ENCODE data around the gene GARIN5A.

GARIN5A gene

DNA sequence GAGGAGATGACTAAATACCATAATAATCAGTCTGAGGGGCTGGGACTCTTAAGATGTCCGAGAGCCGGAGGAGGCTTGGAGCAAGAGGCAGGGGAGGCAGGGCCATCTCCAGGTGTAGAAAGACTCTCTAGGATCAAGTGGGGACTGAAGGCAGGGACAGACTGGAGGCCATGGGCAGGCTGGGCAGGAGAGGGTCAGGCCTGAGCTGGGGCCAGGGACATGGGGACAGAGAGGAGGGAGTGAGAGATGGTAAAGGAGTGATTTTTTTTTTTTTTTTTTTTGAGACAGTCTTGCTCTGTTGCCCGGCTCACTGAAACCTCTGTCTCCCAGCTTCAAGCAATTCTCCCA lies 32.2 kb upstream of the GARIN5A start:
- no peak for DNase-seq (ENCODE audit: low read depth in 2 of 2, low spot score in 1 of 2)

- DNase-seq (ENCODE audit: low read depth in 2 of 2, low spot score in 1 of 2), result no peak
Measured at GRCh38 chr19:50507376-50507775, 30.7 kb upstream of the GARIN5A start.

GRCh38 chr19:50506700-50507099 lies 30.1 kb upstream of the GARIN5A start:
- no peak for DNase-seq (ENCODE audit: low read depth in 2 of 2, low spot score in 1 of 2)

DNA sequence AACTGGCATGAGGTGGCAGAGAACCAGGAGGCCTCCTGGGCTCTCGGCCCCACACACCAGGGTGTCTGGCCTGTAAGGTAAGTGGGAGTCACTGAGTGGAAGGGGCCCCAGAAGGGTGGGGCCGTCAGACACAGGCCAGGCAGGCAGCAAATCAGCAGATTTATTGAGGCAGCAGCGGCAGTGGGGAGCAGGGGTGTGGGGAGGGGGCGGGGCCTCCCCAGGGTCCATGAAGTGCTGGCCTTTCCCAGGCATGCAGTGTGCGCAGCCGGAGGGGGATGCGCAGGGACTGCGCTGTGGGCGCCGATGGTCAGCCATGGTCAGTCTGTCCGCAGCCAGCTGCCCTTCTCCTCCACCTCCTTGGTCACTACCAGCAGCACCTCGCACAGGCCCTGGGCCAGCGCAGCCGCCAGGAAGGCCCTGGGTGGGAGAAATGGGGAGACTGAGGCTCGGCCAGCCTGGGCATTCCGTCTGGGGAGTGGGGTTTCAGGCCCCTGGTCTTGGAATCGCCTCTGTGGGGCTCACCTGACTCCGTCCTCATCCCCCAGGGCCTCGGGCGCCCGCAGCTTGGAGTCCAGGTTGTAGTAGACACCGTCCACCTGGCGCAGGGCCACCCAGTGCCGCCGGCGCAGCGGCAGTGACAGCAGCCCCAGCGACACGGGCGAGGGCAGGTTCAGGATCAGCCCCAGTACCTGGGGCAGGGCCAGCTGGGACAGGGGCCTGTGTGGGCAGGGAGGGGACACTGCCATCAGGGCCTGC lies 29.4 kb upstream of the GARIN5A start:
- no peak for DNase-seq (ENCODE audit: low read depth in 2 of 2, low spot score in 1 of 2)

GRCh38 chr19:50501568-50502475 lies 25.2 kb upstream of the GARIN5A start:
- DNase-seq (ENCODE audit: low read depth in 2 of 2, low spot score in 1 of 2), result no peak

GRCh38 chr19:50501186-50501567 lies 24.5 kb upstream of the GARIN5A start:
- no peak for DNase-seq (ENCODE audit: low read depth in 2 of 2, low spot score in 1 of 2)

- no peak for DNase-seq (ENCODE audit: low read depth in 2 of 2, low spot score in 1 of 2)
Measured at GRCh38 chr19:50500753-50501151, 24.1 kb upstream of the GARIN5A start.

DNA sequence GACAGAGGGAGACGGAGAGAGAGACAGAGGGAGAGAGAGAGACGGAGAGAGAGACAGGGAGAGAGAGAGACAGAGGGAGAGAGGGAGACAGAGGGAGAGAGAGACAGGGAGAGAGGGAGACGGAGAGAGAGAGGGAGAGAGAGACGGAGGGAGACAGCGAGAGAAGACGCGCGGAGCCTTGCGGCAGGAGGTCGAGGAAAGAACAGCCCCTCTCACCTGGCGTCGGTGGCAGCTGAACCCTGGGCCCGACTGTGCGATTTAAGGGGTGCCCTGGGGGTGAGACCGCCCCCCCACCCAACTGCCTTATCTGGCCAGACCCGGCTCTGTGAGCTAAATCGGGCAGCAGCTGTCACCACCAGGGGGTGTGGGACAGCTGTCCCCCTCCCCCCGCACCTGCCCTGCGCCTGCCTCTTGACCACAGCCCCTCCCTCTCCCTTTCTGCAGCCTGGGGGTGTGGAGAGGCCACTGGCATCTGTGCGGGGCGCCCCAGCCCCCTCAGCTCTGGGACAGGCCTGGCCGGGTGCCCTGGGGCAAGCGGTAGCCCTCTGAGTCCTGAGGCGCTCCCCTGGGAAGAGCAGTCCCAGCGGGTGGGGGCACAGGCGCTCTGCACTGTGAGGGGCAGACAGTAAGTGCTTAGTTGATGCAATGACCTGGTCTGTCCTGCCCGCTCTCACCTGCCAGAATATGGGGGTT lies 23.6 kb upstream of the GARIN5A start:
- DNase-seq (ENCODE audit: low read depth in 2 of 2, low spot score in 1 of 2), result no peak

DNA sequence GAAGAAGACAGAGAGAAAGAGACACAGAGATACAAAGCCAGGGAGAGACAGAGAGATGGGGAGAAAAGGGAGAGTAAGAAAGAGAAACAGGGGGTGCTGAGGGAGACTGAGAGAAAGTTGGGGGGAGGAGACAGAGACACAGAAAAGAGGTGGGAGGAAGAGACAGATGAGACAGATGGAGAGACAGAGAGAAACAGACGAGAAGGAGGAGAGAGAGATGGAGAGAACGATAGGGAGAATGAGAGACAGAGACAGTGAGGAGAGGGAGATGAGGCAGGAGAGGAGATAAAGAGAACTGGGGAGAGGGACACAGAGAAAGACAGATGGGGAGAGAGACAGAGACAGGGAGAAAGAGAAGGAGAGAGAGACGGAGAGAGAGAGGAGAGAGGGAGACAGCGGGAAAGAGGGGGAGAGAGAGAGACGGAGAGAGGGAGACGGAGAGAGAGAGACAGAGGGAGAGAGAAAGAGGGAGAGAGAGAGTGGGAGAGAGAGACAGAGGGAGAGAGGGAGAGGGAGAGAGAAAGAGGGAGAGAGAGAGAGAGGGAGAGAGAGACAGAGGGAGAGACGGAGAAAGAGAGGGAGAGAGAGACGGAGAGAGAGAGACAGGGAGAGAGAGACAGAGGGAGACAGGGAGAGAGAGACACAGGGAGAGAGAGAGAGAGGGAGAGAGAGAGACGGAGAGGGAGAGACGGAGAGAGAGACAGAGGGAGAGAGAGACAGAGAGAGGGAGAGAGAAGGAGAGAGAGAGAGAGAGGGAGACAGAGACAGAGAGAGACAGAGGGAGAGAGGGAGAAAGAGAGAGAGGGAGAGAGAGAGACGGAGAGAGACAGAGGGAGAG lies 21.8 kb upstream of the GARIN5A start:
- DNase-seq (ENCODE audit: low read depth in 2 of 2, low spot score in 1 of 2), result no peak

DNA sequence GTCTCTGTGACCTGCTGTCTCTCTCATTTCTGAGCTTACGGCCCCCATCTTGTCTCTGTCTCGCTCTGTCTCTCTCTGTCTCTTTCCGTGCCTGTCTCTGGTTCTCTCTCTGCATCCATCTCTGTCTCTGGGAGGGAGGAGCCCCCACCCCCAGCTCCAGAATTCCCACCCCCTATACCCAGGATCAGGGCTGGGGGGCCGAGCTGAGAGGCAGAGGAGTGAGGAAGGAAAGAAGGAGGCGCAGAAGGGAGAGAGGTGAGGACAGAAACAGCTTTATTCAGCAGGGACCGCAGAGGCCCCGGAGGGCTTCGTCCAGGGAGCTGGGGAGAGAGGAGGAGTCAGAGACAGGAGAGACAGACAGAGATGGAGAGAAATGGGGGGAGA lies 20.4 kb upstream of the GARIN5A start:
- DNase-seq (ENCODE audit: low read depth in 2 of 2, low spot score in 1 of 2), result no peak

DNA sequence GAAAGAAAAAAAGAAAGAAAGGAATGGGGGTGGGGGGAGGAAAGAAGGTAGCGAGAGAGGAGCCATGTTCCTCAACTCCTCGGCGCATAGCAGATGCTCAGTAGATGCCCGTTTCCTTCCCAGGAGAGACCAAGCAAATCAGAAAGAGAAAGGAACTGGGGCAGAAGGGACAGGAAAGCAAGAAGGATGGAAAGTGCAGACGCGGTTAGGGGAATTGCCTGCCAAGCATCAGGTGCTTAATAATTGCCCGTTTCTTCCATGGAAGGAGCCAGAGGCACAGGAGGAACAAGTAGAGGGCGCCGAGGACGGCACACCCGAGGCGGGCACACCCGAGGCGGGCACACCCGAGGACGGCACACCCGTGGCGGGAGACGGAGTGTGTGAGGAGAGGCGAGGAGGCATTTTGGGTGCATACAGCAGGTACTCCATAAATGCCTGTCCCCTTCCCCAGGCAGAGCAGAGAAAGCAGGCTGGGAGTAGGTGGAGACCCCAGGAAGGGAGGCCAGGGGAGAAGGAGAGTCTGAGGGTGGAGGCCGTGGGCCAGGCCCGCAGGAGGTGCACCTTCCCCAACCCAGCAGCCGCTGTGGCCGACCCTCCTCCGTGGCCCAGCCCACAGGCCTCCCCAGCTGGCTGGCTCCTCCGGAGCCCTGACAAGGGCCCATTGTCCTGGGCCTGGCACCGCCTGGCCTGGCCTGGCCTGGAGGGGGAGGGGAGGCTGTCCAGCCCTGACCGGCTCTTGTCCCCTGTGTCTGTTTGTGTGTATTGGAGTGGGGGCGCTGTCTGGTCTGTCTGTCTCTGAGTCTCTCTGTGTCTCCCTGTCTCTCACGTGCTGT lies 19.8 kb upstream of the GARIN5A start:
- DNase-seq (ENCODE audit: low read depth in 2 of 2, low spot score in 1 of 2), result no peak

GRCh38 chr19:50495020-50495531 lies 18.4 kb upstream of the GARIN5A start:
- no peak for DNase-seq (ENCODE audit: low read depth in 2 of 2, low spot score in 1 of 2)

- DNase-seq (ENCODE audit: low read depth in 2 of 2, low spot score in 1 of 2), result no peak
Measured at GRCh38 chr19:50494186-50495019, 17.8 kb upstream of the GARIN5A start.

DNA sequence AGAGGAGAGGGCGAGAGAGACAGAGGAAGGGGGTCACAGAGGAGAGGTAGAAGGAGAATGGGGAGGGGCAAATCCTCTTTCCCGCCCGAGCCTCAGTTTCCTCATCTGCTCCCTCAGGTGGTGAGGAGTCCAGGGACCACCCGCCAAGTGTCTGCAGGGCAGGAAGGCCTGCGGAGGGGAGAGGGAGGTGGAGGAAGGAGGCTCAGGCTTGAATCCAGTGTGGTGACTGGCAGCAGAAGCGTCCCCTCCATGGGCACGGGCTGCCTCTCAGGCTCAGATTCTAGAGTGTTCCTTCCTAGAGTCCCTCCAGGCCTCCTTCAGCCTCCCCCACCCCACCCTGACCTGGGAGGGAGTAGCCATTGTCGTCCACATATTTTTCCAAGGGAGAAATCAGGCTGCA lies 16.5 kb upstream of the GARIN5A start:
- DNase-seq (ENCODE audit: low read depth in 2 of 2, low spot score in 1 of 2), result no peak

GRCh38 chr19:50492303-50493052 lies 15.8 kb upstream of the GARIN5A start:
- DNase-seq (ENCODE audit: low read depth in 2 of 2, low spot score in 1 of 2), result no peak

- no peak for DNase-seq (ENCODE audit: low read depth in 2 of 2, low spot score in 1 of 2)
Measured at GRCh38 chr19:50490991-50491472, 14.4 kb upstream of the GARIN5A start.

DNA sequence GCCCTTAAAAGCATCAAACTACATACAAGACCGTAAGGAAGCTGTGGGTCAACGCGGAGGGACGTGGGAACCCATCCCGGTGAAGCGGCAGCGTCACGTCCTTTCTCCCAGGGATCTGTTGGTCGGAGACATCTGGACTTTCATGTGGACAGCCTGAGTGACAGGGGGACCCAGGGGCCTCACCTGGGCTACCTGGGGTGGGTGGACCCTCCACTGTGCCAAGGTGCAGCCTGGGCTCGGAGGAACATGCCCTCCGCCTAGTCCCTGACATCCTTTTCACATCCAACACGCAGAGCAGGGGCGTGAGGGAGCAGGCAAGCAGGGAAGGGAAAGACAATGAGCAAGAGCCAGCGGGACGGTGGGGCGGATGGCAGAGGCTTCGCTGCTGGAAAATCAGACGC lies 13.8 kb upstream of the GARIN5A start:
- no peak for DNase-seq (ENCODE audit: low read depth in 2 of 2, low spot score in 1 of 2)

DNA sequence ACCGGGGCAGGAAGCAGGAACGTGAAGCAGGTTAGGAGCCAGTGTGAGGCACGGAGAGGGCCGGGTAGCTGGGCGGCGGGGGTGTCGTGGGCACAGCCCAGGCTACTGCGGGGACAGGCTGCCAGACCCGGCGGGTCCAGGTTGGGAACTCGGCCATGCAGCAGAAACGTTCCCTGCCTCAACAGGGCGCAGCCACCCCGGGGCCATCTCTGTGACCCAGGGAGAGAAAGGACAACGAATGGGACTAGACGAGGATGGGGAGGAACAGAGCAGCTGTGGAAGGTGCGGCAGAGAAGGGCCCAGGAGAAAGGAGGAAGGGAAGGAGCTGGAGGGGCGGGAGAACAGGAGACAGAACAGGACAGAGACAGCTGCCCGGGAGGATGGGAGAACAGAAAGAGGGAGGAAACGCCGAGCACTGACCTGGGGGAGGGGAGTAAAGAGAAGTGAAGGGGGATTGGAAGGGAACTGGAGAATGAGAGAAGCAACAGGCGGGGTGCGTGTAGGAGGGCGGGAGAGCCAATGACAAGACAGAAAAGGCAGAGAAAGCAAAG lies 12.9 kb upstream of the GARIN5A start:
- DNase-seq (ENCODE audit: low read depth in 2 of 2, low spot score in 1 of 2), result no peak

Measured in stimulated activated CD8-positive, alpha-beta memory T cell treated with anti-CD3 and anti-CD28 coated beads, Interleukin-4, amount 100 ng/mL, for 4 hours (primary cell).